ENCODE results near the gene C7orf57.
A peak's percentile ranks its signal among the peaks of the same experiment; 100 is the strongest.

- TF ChIP-seq EZH2 (optimal IDR thresholded peaks at IDR 0.05; ENCODE audit: low read depth, low read length) (no peak), CTCF (IDR thresholded peaks at IDR 0.05; ENCODE audit: low read length) (peak; percentile 51)
These were observed 46.6 kb upstream of the C7orf57 start for GRCh38 chr7:47988496-47989386.
